Upper lobe of left lung (tissue), 6 donors: ENCODE results near the gene OCEL1. TPM values are rescaled to one million over a fixed set of nuclear protein-coding genes. Genes with fewer than 3 reads are reported as not detected.

Source experiments
- ATAC-seq, 2 donors: fragments of 200-7000 bp; cut with Tn5 transposase; one replicate each; pipeline ENCODE4 v1.9.1; 2022; ENCODE audit warnings: mild to moderate bottlenecking in 2 of 2, moderate library complexity in 2 of 2; ENCODE audit not compliant: low FRiP score in 2 of 2
- DNase-seq, 2 donors: peaks; one replicate each; pipeline ENCODE4 v3.0.0-alpha.2; 2019 to 2020
- H3K27ac ChIP-seq, 4 donors: fragments of 200-600 bp; sonication (generic); one replicate each; pipeline ENCODE4 v1.5.1; 2016 to 2019
- H3K27me3 ChIP-seq, 4 donors: fragments of 200-600 bp; sonication (generic); one replicate each; pipeline ENCODE4 v1.5.1; 2017 to 2019
- H3K36me3 ChIP-seq, 4 donors: fragments of 200-600 bp; sonication (generic); one replicate each; pipeline ENCODE4 v1.5.1; 2016 to 2019
- H3K4me1 ChIP-seq, 4 donors: fragments of 200-600 bp; sonication (generic); one replicate each; pipeline ENCODE4 v1.5.1; 2018 to 2019
- H3K4me3 ChIP-seq, 4 donors: fragments of 200-600 bp; sonication (generic); one replicate each; pipeline ENCODE4 v1.5.1; 2017 to 2019; ENCODE audit warnings: mild to moderate bottlenecking in 2 of 4, moderate library complexity in 1 of 4
- H3K9me3 ChIP-seq, 4 donors: fragments of 200-600 bp; sonication (generic); one replicate each; pipeline ENCODE4 v1.5.1; 2018 to 2019
- EP300 ChIP-seq, 4 donors: sonication (generic); formaldehyde crosslinking; IDR thresholded peaks; one replicate each; pipeline ENCODE4 v1.5.1; 2017; ENCODE audit warnings: antibody characterized with exemption in 4 of 4, control low read depth in 2 of 4
- POLR2A ChIP-seq, 4 donors: fragments of 450-650 bp; IDR thresholded peaks; one replicate each; pipeline ENCODE4 v1.5.1; 2016 to 2017; ENCODE audit warnings: antibody characterized with exemption in 4 of 4, mild to moderate bottlenecking in 2 of 4
- POLR2AphosphoS5 ChIP-seq, 2 donors: sonication (generic); formaldehyde crosslinking; IDR thresholded peaks; one replicate each; pipeline ENCODE4 v1.5.1; 2017; ENCODE audit warnings: antibody characterized with exemption in 2 of 2
- WGBS, 2 donors: methylation state at CpG; one replicate each; pipeline ENCODE4 v1.1.5; 2017 to 2018; 5-methylcytosine and 5-hydroxymethylcytosine counted together
- total RNA-seq, 6 donors: library from RNA; depleted of rRNA in 4 of 6; stranded (reverse); fragments of >200 nt in 4 of 6; gene quantifications; one replicate each; pipeline versions ENCODE4 v1.1.0 to v1.2.1, GENCODE V29; 2016 to 2021
- TF ChIP-seq, protein P1 (sequence below), 6 experiments: fragments of 450-650 bp in 4 of 6; fragments of 200-600 bp in 2 of 6; sonication (generic) in 2 of 6; IDR thresholded peaks; one replicate each; pipeline ENCODE4 v1.5.1; 2016 to 2019; ENCODE audit warnings: antibody characterized with exemption in 6 of 6
- donor health status: DM: no; HTN: no; CAD: no; lungs with moderate emphysema.
- donor health status: DM: no; HTN: yes; CAD: no; lungs with severe emphysema.

OCEL1 gene
- total RNA-seq, 6 donors from 2014 or later: 12.3 to 37.7 (median 25.8) TPM

DNA sequence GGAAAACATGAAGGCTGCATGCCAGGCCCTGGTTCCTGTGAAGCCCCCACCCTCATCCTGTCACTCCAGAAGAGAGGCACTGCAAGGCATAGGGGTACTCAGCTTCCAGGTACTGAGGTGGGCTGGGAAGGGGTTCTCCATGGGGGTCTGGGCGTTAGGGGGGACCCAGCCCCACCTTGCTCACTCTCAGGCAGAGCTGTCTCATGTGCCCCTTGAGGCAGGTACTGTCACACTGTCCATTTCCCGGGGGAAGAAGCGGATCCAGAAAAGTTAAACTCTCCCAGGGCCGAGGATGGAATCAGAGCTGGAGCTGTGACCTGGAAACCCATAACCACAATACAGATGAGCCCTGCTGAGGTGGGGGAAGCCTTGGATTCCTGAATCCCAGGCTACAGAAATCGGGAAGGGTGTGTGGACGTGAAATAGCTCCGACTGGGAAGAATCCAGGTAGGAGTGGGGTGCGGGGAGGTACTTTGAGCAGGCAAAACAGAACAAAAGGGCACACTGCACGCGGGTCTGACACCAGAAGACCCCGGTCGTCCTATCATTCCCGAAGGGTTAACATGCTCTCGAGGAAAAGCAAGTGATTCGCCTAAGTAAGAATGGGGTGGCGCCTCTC is 11.4 kb upstream of the OCEL1 start:
- Histone ChIP-seq H3K4me1 (peaks cover 14 to 17% (median 15%) of the 10 kb centered on the region in 4 donors), H3K9me3 (no peaks in the 10 kb centered on the region), H3K27ac (peak overlapping the region; percentile 93 to 99 (median 96)), H3K27me3 (no peaks in the 10 kb centered on the region), H3K4me3 (peak overlapping the region; percentile 67 to 85 (median 78)), H3K36me3 (peaks cover 8 to 60% (median 47%) of the 10 kb centered on the region in 4 donors)
- TF ChIP-seq EP300 (IDR thresholded peaks at IDR 0.05) (no peak), POLR2A (IDR thresholded peaks at IDR 0.05) (no peak), POLR2AphosphoS5 (IDR thresholded peaks at IDR 0.05) (no peak)
- TF ChIP-seq, protein P1, sequence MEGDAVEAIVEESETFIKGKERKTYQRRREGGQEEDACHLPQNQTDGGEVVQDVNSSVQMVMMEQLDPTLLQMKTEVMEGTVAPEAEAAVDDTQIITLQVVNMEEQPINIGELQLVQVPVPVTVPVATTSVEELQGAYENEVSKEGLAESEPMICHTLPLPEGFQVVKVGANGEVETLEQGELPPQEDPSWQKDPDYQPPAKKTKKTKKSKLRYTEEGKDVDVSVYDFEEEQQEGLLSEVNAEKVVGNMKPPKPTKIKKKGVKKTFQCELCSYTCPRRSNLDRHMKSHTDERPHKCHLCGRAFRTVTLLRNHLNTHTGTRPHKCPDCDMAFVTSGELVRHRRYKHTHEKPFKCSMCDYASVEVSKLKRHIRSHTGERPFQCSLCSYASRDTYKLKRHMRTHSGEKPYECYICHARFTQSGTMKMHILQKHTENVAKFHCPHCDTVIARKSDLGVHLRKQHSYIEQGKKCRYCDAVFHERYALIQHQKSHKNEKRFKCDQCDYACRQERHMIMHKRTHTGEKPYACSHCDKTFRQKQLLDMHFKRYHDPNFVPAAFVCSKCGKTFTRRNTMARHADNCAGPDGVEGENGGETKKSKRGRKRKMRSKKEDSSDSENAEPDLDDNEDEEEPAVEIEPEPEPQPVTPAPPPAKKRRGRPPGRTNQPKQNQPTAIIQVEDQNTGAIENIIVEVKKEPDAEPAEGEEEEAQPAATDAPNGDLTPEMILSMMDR (IDR thresholded peaks at IDR 0.05): no peak
- ATAC-seq (no peak), DNase-seq (no peak)
- WGBS, 2 donors: 33% methylated on average over 15 to 16 of the region's 16 CpGs

DNA sequence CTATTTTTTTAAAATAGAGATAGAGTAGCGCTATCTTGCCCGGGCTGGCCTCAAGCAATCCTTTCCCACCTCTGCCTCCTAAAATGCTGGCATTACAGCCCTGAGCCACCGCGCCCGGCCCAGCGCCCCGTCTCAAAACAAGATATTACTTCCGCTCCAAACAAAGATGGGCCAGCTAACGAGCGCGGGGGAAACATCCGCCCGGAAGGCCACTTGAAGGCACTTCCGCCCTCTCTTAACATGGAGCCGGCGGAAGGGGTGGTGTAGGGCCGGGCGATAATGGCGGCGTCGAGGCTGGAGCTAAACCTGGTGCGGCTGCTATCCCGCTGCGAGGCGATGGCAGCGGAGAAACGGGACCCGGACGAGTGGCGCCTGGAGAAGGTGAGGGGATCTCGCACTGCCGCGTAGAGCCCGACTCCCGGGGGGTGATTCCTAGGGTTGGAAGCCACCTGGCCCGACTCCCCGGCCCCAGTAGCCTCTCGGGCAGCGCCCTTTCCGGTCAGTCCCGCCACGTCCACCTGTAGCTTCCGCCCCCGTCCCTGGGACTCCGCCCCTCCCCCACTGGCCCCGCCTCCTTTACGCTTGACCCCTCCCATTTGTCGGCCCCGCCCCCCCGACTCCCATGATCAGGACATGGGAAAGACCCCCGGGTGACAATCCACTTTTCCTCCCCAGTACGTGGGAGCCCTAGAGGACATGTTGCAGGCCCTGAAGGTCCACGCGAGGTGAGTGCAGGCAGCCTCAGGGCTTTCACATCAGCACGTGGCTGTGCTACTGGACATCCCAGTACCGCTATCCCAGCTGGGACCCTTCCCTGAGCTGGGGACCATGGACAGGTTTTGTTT is 10.7 kb upstream of the OCEL1 start, which contains the start of gene USE1:
Gene USE1 (plus strand): TSS at position 231 of the 845 bp plus-strand sequence. CDS start 49 bp downstream, at position 280.
- peaks cover 8 to 54% (median 41%) of the 10 kb centered on the region in 4 donors for H3K36me3 ChIP-seq
- 5 to 10% methylated on average over 18 to 24 of the region's 56 CpGs for WGBS, 2 donors
- TF ChIP-seq EP300 (IDR thresholded peaks at IDR 0.05) (no peak), POLR2AphosphoS5 (IDR thresholded peaks at IDR 0.05) (peak; percentile 82 to 89), POLR2A (IDR thresholded peaks at IDR 0.05) (peak in 3 of 4 donors; percentile 24 to 84 (median 73))
- TF ChIP-seq, protein P1 (IDR thresholded peaks at IDR 0.05): no peak
- DNase-seq (peak; percentile 93), ATAC-seq (peak; percentile 96)
- peak within 1 kb of the TSS; percentile 67 to 85 (median 78) for H3K4me3 ChIP-seq
- H3K27me3 ChIP-seq: no peaks in the 10 kb centered on the region
- peaks cover 14 to 17% (median 15%) of the 10 kb centered on the region in 4 donors for H3K4me1 ChIP-seq
- H3K27ac ChIP-seq: peak within 1 kb of the TSS; percentile 93 to 99 (median 96)
- H3K9me3 ChIP-seq: no peaks in the 10 kb centered on the region

DNA sequence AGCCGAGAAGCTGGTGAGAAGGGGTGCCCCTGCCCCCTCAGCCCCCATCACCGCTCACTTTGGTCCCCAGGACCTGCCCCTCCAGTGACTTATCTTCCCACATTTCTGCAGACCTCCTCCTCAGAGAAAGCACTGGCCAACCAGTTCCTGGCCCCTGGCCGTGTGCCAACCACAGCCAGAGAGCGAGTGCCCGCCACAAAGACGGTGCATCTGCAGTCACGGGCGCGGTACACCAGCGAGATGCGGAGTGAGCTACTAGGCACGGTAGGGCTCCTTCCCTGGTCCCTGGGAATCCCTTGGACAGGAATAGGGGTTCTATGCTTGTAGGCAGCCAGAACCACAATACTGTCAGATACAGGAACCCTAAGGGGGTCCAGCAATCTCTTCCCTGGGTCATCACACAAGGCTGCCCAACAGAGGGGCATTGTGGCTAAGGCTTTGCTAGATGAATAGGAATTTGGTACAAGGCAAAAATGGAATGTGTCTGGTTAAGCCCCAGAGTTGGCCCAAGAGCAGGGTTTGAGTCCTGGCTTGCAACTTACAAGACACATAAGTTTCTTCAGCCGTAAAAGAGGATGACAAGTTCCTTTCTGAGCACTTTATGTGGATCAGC is 9.9 kb upstream of the OCEL1 start:
- Histone ChIP-seq H3K4me1 (peaks cover 14 to 17% (median 15%) of the 10 kb centered on the region in 4 donors), H3K27ac (peak overlapping the region in 2 of 4 donors; percentile 95 to 96), H3K4me3 (peak overlapping the region in 3 of 4 donors; percentile 67 to 79 (median 77)), H3K36me3 (peaks cover 8 to 46% (median 33%) of the 10 kb centered on the region in 4 donors), H3K27me3 (no peaks in the 10 kb centered on the region), H3K9me3 (no peaks in the 10 kb centered on the region)
- ATAC-seq (no peak), DNase-seq (no peak)
- TF ChIP-seq, protein P1 (IDR thresholded peaks at IDR 0.05): no peak
- no peak for TF ChIP-seq EP300 (IDR thresholded peaks at IDR 0.05)
- no peak for TF ChIP-seq POLR2A (IDR thresholded peaks at IDR 0.05)
- no peak for TF ChIP-seq POLR2AphosphoS5 (IDR thresholded peaks at IDR 0.05)
- 85 to 91% methylated on average over 8 to 12 of the region's 13 CpGs for WGBS, 2 donors

DNA sequence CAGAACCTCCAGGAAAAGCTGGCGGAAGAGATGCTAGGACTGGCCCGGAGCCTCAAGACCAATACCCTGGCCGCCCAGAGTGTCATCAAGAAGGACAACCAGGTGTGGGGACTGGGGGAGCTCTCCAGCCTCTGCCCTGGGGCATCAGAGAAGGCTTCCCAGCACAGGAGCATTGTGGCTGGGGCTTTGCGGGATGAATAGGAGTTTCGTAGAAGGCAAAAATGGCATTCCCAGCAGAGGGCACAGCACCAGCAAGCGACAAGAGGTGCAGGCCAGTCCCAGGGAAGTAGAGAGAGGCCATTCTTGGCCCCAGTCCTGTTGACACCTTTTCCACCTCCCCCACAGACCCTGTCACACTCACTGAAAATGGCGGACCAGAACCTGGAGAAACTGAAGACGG is 6.7 kb upstream of the OCEL1 start:
- 96 to 98% methylated on average over 7 to 8 of the region's 8 CpGs for WGBS, 2 donors

More for the DNA sequence above, 6.7 kb upstream of the OCEL1 start:
- Histone ChIP-seq H3K4me1 (peaks cover 14 to 17% (median 15%) of the 10 kb centered on the region in 4 donors), H3K27ac (no peak overlapping the region), H3K4me3 (no peak overlapping the region), H3K36me3 (peaks cover 5 to 26% (median 19%) of the 10 kb centered on the region in 4 donors), H3K9me3 (no peaks in the 10 kb centered on the region), H3K27me3 (no peaks in the 10 kb centered on the region)
- ATAC-seq (no peak), DNase-seq (no peak)
- TF ChIP-seq EP300 (IDR thresholded peaks at IDR 0.05) (no peak), POLR2A (IDR thresholded peaks at IDR 0.05) (no peak), POLR2AphosphoS5 (IDR thresholded peaks at IDR 0.05) (no peak)
- TF ChIP-seq, protein P1 (IDR thresholded peaks at IDR 0.05): no peak
